ENCODE measurements around the gene SYT5. TPM values are rescaled to one million over a fixed set of nuclear protein-coding genes. Genes with fewer than 3 reads are reported as not detected.

SYT5 gene
- total and polyA plus RNA-seq, 9 of the 15 experiments (the other 6 are each of a cell fraction or from before 2014, with no cell fraction given): 1.3 to 20.9 (median 8.8) TPM

GRCh38 chr19:55146705-55147273 is 33.3 kb downstream of the SYT5 start (continued):
- TF ChIP-seq USF1 (CRISPR knock-in tag; IDR thresholded peaks at IDR 0.05) (no peak), ETV6 (IDR thresholded peaks at IDR 0.05; ENCODE audit: borderline replicate concordance in 1 of 2, low read depth in 2 of 2, low read length in 1 of 2) (0 out of 4 replicates have a peak, but pooled peaks of 1 of the 2 experiments have one; percentile 33), ETV6 (CRISPR knock-in tag; IDR thresholded peaks at IDR 0.05; ENCODE audit: borderline replicate concordance) (no peak), FOXP1 (CRISPR knock-in tag; IDR thresholded peaks at IDR 0.05) (no peak), CSDE1 (IDR thresholded peaks at IDR 0.05) (no peak), ZNF778 (CRISPR knock-in tag; IDR thresholded peaks at IDR 0.05) (no peak), BHLHE40 (IDR thresholded peaks at IDR 0.05; ENCODE audit: low read length) (no peak), ZNF146 (CRISPR knock-in tag; IDR thresholded peaks at IDR 0.05; ENCODE audit: unreplicated experiment) (no peak), ZNF217 (CRISPR knock-in tag; IDR thresholded peaks at IDR 0.05) (no peak), ZNF232 (CRISPR knock-in tag; IDR thresholded peaks at IDR 0.05) (no peak), CTBP1 (IDR thresholded peaks at IDR 0.05; ENCODE audit: borderline replicate concordance) (peak; percentile 90), TFE3 (CRISPR knock-in tag; IDR thresholded peaks at IDR 0.05) (no peak), PHF21A (IDR thresholded peaks at IDR 0.05; ENCODE audit: borderline replicate concordance, low read depth) (0 out of 2 replicates have a peak, but pooled peaks have one; percentile 10), TFAP4 (CRISPR knock-in tag; IDR thresholded peaks at IDR 0.05; ENCODE audit: borderline replicate concordance) (peak; percentile 56; the same call in 1 of the 2 replicates), NONO (IDR thresholded peaks at IDR 0.05; ENCODE audit: low read depth in 2 of 2, low read length in 1 of 2) (0 out of 4 replicates have a peak, but pooled peaks of 1 of the 2 experiments have one; percentile 15), NFATC3 (IDR thresholded peaks at IDR 0.05) (no peak), HDGF (IDR thresholded peaks at IDR 0.05) (peak; percentile 73; the same call in 1 of the 2 replicates), SETDB1 (IDR thresholded peaks at IDR 0.05; ENCODE audit: low read length) (no peak), RAD21 (CRISPR knock-in tag; conservative IDR thresholded peaks at IDR 0.05 in 1 of 2, IDR thresholded peaks at IDR 0.05 in 1 of 2) (no peak), ARID4B (CRISPR knock-in tag; IDR thresholded peaks at IDR 0.05) (0 out of 2 replicates have a peak, but pooled peaks have one; percentile 31), ZC3H11A (IDR thresholded peaks at IDR 0.05; ENCODE audit: low read depth, low read length) (no peak)
